ENCODE data around the gene ABR.

Gene ABR

GRCh38 chr17:1179818-1180742 lies at the start of gene ABR:
TSS of gene ABR (minus strand) at chr17:1179981. CDS start at chr17:1179727, 254 bp downstream.
- DNase-seq = peak; percentile 47

- peak; percentile 40 for DNase-seq
Observed at GRCh38 chr17:1229349-1229899, 49.6 kb upstream of the ABR start.

GRCh38 chr17:1228781-1229348 lies 49.1 kb upstream of the ABR start:
- DNase-seq = no peak

- no peak for DNase-seq
Observed at GRCh38 chr17:1227917-1228780, 48.4 kb upstream of the ABR start.

- DNase-seq = no peak
Observed at GRCh38 chr17:1227365-1227764, 47.6 kb upstream of the ABR start.

GRCh38 chr17:1226308-1226707 lies 46.5 kb upstream of the ABR start:
- DNase-seq = no peak

- DNase-seq = no peak
Observed at GRCh38 chr17:1224330-1224729, 44.5 kb upstream of the ABR start.

- no peak for DNase-seq
Observed at GRCh38 chr17:1223662-1224061, 43.9 kb upstream of the ABR start.

- no peak for DNase-seq
Observed at GRCh38 chr17:1222321-1222720, 42.5 kb upstream of the ABR start.

GRCh38 chr17:1221209-1221608 lies 41.4 kb upstream of the ABR start:
- DNase-seq = no peak

- DNase-seq = no peak
Observed at GRCh38 chr17:1220346-1220745, 40.6 kb upstream of the ABR start.

GRCh38 chr17:1217089-1217385 lies 37.3 kb upstream of the ABR start:
- DNase-seq = no peak

GRCh38 chr17:1216217-1217088 lies 36.7 kb upstream of the ABR start:
- DNase-seq = no peak

- no peak for DNase-seq
Observed at GRCh38 chr17:1212946-1213345, 33.2 kb upstream of the ABR start.

- DNase-seq = no peak
Observed at GRCh38 chr17:1211287-1211686, 31.5 kb upstream of the ABR start.

- no peak for DNase-seq
Observed at GRCh38 chr17:1208966-1209365, 29.2 kb upstream of the ABR start.

- no peak for DNase-seq
Observed at GRCh38 chr17:1206026-1206777, 26.4 kb upstream of the ABR start.

GRCh38 chr17:1203967-1204291 lies 24.1 kb upstream of the ABR start:
- no peak for DNase-seq

- peak; percentile 74 for DNase-seq
Observed at GRCh38 chr17:1203111-1203966, 23.6 kb upstream of the ABR start.

GRCh38 chr17:1202291-1202690 lies 22.5 kb upstream of the ABR start:
- DNase-seq = no peak

Data from EL (cell line).